ENCODE measurements around the gene CARD16.
"Not testable (repeated sequence)": the region's sequence is repeated elsewhere in the genome, so short reads cannot be mapped to it uniquely, and the experiment has no call there.

CARD16 gene

GRCh38 chr11:105044557-105045524 is at the start of gene CARD16:
CARD16 (minus strand) TSS chr11:105045335; CDS start chr11:105045297, 38 bp downstream.
- DNase-seq (ENCODE audit: low spot score), result peak; percentile 28

GRCh38 chr11:105092256-105093239 is 47.4 kb upstream of the CARD16 start:
- no peak for DNase-seq (ENCODE audit: low spot score)

GRCh38 chr11:105081412-105082150 is 36.4 kb upstream of the CARD16 start:
- DNase-seq (ENCODE audit: low spot score), result no peak

GRCh38 chr11:105080171-105080906 is 35.2 kb upstream of the CARD16 start:
- DNase-seq (ENCODE audit: low spot score), result not testable (repeated sequence)

GRCh38 chr11:105078283-105078682 is 33.1 kb upstream of the CARD16 start:
- DNase-seq (ENCODE audit: low spot score), result no peak

GRCh38 chr11:105077141-105077790 is 32.1 kb upstream of the CARD16 start:
- not testable (repeated sequence) for DNase-seq (ENCODE audit: low spot score)

GRCh38 chr11:105074166-105074530 is 29.0 kb upstream of the CARD16 start:
- no peak for DNase-seq (ENCODE audit: low spot score)

- DNase-seq (ENCODE audit: low spot score), result no peak
Measured at GRCh38 chr11:105073456-105074165, 28.5 kb upstream of the CARD16 start.

- not testable (repeated sequence) for DNase-seq (ENCODE audit: low spot score)
Measured at GRCh38 chr11:105072080-105072479, 26.9 kb upstream of the CARD16 start.

GRCh38 chr11:105071089-105071732 is 26.1 kb upstream of the CARD16 start:
- no peak for DNase-seq (ENCODE audit: low spot score)

- DNase-seq (ENCODE audit: low spot score), result no peak
Measured at GRCh38 chr11:105070306-105070705, 25.2 kb upstream of the CARD16 start.

- not testable (repeated sequence) for DNase-seq (ENCODE audit: low spot score)
Measured at GRCh38 chr11:105069749-105070148, 24.6 kb upstream of the CARD16 start.

GRCh38 chr11:105063245-105063941 is 18.3 kb upstream of the CARD16 start:
- not testable (repeated sequence) for DNase-seq (ENCODE audit: low spot score)

- no peak for DNase-seq (ENCODE audit: low spot score)
Measured at GRCh38 chr11:105057432-105057831, 12.3 kb upstream of the CARD16 start.

- DNase-seq (ENCODE audit: low spot score), result no peak
Measured at GRCh38 chr11:105056446-105056845, 11.3 kb upstream of the CARD16 start.

GRCh38 chr11:105054723-105055493 is 9.8 kb upstream of the CARD16 start:
- no peak for DNase-seq (ENCODE audit: low spot score)

GRCh38 chr11:105052487-105052886 is 7.4 kb upstream of the CARD16 start:
- no peak for DNase-seq (ENCODE audit: low spot score)

GRCh38 chr11:105051559-105051958 is 6.4 kb upstream of the CARD16 start:
- no peak for DNase-seq (ENCODE audit: low spot score)

All from Ammon's horn (tissue), 1 donor.